ENCODE measurements around the gene SLC2A3.
"Not testable (repeated sequence)": the region's sequence is repeated elsewhere in the genome, so short reads cannot be mapped to it uniquely, and the experiment has no call there.

Gene SLC2A3

DNA sequence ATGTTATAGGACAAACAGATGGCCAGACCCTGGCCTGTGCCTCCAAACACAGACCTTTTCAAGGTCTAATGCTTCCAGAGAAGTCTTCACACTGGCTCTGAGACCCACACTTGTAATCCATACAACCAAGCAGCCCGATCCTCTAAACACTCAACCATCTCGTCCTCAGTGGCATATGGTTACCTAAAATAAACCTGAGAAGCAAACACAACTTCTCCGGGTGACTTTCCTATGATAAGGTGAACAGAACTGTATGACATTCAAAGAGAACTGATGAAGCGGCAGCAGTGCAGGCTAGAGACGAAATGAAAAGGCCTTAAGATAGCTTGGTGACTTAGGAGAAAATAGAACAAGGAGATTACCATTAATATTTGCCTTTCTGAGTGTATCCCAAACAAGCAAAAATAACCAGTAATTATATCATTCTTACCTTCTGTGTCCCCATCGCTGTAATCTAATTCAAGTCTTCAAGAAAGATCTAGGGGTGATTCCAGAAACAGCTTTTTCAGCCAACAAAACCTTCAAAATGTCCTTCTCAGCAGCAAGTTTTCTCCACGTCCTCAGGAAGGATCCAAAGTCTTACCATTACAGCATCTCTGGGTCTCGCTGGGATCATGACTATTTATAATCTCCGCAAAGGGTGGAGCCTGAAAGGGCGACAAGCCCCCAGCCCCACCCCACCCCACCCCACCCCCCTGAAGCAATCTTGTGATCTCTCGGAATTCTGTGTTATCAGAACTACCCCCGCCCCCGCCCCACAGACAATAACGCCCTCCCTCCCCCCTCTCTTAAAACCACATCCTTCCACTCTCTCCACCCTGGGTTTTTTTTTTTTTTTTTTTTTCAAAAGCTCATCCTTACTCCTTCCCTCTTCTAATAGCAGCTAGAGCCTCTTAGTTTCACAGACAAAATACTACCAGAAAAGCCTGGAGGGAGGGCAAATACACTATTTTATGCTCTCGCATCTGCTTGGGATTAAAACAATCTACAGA, at the start of gene SLC2A3:
TSS of gene SLC2A3 (minus strand) at position 598 of the 992 bp plus-strand sequence. CDS start at position 445, 153 bp downstream.
- DNase-seq = peak; percentile 76

DNA sequence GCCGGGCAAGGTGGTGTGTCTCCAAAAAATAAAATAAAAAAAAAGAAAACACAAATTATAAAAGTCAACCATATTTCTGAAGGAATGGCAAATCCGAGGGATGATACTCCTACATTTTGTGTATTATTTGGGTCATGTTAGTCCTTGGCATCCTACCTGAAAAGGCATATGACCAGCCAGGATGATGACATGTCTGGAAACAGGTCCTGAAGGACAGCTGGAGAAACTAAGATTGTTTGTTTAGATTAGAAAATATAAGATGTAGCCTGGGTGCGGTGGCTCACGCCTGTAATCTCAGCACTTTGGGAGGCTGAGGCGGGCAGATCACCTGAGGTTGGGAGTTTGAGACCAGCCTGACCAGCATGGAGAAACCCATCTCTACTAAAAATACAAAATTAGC, 48.9 kb upstream of the SLC2A3 start:
- DNase-seq = no peak

DNA sequence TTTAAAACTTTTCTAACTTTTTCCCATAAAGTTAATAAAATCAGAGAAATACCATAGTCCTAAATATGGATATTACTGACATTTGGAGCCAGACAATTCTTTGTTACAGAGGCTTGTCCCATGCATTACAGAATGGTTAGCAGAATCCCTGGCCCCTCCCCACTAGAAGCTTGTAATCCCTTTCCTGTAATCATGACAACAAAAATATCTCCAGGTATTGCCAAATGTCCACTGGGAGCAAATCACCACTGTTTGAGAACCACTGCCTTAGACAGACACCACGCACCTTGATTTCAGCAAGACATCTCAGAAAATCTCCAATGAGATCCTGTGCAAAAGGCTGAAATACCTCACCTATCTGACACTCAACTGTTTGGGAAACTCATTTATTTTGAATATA, 47.5 kb upstream of the SLC2A3 start:
- DNase-seq = not testable (repeated sequence)

DNA sequence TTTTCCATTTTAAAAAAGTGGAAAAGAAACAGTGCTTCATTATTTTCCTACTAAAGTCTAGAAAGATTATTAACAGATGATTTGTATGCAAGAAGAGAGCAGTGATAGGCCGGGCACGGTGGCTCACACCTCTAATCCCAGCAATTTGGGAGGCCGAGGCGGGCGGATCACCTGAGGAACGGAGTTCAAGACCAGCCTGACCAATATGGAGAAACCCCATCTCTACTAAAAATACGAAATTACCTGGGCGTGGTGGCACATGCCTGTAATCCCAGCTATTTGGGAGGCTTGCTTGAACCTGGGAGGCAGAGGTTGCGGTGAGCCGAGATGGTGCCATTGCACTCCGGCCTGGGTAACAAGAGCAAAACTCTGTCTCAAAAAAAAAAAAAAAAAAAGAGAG, 47.0 kb upstream of the SLC2A3 start:
- DNase-seq = not testable (repeated sequence)

DNA sequence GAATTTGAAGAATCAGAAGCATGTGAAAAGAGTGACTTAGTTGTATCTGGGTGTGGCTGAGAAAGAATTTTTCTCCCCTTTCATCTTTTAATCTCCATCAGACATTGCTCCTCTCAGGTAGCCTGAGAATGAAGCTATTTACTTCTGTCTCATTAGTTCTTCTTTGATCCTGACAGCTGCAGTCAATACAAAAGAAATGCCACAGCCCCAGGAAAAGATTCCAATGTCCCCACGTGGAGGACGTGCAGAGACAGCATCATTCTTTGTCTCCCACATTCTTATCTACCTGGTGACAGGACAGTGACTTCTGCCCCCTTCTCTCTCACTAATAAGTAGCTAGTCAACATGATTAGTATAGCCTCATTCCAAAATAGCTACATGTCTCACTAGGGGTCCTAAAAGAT, 46.3 kb upstream of the SLC2A3 start:
- DNase-seq = not testable (repeated sequence)

DNA sequence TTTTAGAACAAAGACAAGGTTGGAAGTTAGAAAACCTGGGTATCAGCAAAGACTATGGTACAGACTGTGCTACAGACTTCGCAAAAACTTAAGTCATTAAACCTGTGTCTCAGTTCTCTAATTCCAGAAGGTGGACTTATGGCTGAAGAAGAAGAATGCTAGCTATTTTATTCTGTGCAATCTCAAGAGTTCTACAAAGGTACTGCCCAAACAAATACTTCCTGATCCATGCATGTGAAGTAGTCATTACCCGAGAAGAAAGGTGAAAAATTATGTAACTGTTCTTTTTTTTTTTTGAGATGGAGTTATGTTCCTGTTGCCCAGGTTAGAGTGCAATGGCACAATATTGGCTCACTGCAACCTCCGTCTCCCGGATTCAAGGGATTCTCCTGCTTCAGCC, 45.5 kb upstream of the SLC2A3 start:
- no peak for DNase-seq

DNA sequence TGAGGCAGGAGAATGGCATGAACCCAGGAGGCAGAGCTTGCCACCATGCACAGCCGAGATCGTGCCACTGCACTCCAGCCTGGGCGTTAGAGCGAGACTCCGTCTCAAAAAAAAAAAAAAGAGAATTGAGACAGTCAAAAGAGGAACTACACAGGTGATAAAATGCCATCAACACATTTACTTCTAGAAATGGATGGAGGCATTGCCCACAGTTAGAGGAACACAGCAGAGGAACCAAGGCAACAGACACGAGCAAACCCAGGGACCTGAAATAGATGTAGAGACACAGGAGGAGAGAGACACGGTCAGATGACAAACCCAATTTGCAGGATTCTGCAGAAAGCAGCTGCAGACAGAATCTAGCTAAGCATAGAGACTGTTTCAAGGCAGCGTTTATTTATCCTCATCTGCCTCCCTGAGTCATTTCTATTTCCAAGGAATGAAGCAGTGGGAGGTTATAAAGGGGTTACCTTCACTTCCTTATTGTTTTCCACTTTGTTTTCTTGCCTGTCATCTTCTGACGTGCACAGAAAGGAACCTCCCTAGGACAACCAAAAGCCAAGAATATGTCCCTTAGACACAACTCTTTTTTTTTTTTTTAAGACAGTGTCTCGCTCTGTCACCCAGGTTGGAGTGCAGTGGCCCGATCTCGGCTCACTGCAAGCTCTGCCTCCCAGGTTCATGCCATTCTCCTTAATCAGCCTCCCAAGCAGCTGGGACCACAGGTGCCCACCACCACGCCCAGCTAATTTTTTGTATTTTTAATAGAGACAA, 41.6 kb upstream of the SLC2A3 start:
- peak; percentile 16 for DNase-seq

DNA sequence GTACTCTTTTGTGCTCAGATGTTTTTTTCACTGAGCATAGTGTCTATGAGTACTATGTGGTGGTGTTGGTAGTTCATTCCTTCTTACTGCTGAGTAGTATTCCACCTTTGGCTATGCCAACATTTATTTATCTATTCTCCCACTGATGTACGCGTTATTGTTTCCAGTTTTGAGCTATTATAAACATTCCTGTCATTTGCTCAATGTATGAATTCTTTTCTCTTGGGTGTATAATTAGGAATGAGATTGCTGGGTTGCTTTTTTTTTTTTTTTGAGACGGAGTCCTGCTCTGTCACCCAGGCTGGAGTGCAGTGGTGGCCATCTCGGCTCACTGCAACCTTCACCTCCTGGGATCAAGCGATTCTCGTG, 37.5 kb upstream of the SLC2A3 start:
- DNase-seq = no peak

DNA sequence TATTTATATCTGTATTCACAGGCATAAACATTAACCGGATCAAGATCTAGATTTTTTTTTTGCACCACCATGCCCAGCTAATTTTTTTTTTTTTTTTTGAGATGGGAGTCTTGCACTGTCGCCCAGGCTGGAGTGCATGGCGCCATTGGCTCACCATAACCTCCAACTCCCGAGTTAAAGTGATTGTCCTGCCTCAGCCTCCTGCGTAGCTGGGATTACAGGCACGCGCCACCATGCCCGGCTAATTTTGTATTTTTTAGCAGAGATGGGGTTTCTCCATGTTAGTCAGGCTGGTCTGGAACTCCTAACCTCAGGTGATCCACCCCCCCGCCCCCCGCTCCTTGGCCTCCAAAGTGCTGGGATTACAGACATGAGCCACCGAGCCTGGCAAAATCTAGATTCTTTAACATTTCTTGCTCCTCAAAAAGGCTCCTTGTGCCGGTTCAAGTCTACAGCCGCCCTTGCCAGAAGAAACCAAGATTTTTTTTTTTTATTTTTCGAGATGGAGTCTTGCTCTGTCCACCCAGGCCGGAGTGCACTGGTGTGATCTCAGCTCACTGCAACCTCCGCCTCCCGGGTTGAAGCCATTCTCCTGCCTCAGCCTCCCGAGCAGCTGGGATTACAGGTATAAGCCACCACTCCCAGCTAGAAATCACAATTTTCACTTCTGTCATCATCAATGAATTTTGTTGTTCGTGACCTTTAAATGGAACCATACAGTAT, 36.9 kb upstream of the SLC2A3 start:
- no peak for DNase-seq

DNA sequence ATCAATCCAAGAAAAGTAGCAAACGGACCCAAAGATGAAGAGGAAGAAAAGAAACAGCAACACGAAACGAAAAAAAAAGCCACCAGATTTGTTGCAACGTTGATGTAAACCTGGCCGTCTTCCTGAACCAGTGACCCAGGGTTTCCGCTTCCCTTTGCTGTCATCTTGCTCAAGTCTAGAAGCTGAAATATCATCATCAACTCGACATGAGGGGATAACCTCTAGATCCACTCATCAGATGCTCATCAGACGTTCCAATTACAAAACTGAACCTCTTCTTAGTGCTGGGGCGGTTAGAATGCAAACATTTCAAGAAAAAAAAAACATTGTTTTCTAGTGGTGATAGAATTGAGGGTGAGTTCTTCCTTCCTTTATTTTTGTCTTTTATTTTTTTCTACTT, 36.3 kb upstream of the SLC2A3 start:
- not testable (repeated sequence) for DNase-seq

DNA sequence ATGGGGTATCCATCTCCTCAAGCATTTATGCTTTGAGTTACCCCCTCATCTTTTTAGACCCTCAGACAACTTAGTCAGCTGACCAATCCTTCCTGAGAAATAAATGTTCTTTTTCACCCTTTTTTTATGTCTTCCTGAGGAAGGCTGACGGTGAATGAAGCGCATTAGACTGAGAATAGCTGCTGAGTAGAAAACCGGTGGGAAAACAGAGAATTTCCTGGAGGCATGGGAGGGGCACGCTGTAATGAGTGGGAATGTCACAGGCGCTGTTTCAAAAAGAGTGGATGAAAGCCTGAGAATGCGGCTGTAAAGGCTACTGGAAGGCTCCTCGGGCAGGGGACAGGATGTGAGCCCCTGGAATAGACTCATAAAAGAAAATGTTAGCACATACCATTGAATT, 35.8 kb upstream of the SLC2A3 start:
- not testable (repeated sequence) for DNase-seq

DNA sequence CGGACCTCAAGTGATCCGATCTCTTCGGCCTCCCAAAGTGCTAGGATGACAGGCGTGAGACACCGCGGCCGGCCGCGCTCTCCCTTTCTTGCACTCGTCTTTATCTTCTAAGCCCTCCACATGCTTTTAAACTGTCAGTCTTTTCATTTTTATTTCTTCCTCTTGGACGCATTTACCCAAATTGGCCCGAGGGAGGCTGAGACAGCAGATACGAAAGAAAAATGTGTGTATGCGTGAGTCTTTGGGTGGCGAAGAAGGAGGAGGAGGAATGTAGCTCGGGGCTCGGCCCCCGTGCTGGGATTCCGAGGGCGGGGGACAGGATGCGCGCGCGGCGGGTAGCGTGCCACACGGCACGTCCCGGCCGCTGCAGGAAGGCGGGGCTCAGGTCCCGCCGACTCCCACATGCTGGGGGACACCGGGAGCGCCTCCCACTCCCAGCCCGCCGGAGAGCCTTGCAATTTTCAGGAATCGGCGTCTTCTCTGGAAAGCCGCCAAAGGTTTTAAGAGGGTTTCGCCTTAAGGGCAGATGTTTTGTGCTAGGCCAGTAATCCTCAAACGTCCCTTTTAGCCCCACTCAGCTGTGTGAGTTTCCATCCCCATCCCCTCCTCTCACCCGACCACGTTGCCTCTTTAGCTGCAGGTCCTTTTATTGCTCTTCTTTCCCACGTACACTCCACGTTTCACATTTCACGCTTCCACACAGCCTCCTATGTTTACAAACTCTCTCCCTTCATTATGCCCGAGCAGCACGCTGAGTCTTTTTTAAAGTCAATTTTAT, 34.7 kb upstream of the SLC2A3 start:
- DNase-seq = peak; percentile 73

DNA sequence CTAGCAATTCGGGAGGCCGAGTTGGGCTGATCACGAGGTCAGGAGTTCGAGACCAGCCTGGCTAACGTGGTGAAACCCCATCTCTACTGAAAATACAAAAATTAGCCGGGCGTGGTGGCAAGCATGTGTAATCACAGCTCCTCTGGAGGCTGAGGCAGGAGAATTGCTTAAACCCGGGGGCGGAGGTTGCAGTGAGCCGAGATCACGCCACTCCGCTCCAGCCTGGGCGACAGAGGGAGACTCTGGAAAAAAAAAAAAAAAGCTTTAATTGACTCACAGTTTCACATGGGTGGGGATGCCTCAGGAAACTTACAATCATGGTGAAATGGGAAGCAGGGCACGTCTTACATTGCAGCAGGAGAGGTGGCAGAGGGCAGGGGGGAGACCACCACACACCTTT, 30.6 kb upstream of the SLC2A3 start:
- DNase-seq = peak; percentile 3

DNA sequence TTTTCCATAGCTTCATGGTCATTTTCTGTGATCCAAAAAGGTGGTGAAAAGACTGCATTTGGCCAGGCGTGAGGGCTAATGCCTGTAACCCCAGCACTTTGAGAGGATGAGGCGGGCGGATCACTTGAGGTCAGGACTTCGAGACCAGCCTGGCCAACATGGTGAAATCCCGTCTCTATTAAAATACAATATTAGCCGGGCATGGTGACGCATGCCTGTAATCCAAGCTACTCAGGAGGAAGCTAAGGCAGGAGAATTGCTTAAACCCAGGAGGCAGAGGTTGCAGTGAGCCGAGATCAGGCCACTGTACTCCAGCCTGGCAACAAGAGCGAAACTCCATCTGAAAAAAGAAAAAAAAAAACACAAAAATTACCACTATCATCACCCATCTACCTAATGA, 28.7 kb upstream of the SLC2A3 start:
- not testable (repeated sequence) for DNase-seq

DNA sequence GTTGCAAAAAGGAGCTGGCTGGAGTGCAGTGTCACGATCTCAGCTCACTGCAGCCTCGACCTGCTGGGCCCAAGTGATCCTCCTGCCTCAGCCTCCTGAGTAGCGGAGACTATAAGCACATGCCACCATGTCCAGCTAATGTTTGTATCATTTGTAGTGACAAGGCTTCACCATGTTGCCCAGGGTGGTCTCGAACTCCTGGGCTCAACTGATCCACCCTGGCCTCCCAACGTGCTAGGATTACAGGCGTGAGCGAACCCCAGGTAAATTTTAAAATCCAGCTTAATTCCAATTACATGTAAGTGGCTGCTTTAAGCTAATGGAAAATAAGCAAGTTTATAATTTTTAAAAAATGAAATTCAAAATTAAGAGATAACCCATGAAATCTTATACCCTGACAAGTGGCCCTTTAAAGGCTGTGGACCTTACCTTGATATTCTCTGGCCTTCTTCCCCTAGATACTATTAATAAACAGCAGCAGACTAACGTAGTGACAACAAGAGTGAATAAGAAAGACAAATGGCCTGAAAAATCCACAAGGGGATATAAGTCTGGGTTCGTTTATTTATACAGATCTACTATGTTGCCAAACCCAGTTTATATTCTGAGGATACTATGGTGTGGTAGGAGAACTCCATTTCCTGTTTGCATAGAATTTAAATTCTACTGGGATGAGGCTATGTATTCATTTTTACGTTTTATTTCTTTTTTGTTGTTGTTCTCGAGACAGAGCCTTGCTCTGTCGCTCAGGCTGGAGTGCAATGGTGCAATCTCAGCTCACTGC, 25.6 kb upstream of the SLC2A3 start:
- DNase-seq = no peak

DNA sequence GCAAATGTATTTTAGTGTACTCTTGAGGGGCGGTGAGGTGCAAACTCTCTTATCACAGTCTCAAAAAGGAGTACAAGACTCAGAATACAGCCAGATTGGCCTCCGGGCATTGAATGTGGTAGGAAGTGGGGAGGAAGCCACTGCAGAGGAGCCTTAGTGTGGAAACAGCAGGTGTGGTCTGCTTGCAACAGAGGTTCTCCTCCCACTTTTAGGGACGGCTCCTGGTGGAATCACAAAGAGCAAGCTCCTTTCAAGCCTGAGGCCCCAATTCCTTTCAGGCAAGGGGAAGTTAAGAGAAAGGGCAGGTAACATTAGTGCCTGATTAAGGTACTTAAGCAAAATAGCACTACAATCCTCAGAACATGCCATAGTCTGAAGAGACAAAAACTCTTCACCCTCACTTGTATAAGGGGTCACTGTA, 23.7 kb upstream of the SLC2A3 start:
- peak; percentile 64 for DNase-seq

DNA sequence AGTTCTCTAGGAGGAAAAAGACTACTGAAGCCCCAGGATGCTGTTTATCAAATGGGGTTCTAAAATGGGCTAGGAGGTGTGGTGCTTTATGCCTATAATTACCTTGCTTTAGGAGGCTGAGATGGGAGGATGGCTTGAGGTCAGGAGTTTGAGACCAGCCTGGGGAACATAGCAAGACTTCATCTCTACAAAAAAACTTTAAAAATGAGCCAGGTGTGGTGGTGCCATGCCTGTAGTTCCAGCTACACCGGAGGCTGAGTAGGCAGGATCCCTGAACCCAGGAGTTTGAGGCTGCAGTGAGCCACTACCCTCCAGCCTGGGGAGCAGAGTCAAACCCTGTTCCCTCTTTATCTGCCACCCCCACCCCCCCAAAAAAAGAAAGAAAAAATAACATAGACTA, 23.3 kb upstream of the SLC2A3 start:
- no peak for DNase-seq

DNA sequence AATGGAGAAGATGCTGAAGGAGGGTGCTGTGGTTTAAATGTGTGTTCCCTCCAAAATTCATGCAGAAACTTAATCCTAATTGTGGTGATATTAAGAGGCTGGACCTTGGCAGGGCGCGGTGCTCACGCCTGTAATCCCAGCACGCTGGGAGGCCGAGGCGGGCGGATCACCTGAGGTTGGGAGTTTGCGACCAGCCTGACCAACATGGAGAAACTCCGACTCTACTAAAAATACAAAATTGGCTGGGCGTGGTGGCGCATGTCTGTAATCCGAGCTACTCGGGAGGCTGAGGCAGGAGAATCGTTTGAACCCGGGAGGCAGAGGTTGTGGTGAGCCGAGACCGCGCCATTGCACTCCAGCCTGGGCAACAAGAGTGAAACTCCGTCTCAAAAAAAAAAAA, 18.9 kb upstream of the SLC2A3 start:
- DNase-seq = not testable (repeated sequence)

DNA sequence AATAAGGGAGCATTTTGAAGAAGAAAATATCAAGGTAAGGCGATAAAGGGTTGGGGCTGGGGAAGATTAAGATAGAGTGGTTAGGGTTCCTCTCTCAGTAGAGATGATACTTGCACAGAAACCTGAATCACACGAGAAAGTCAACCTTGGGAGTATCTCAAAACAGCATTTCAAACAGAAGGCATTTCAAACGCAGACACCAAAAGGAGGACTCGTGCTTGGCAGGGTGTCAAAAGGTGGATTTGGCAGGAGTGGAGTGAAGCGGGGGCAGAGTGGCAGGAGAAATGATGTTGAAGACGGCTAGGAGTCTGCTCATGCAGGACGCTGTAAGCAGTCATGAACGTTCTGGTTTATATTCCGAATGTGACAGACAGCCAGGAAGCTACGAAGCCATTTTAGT, 18.4 kb upstream of the SLC2A3 start:
- DNase-seq = not testable (repeated sequence)

DNA sequence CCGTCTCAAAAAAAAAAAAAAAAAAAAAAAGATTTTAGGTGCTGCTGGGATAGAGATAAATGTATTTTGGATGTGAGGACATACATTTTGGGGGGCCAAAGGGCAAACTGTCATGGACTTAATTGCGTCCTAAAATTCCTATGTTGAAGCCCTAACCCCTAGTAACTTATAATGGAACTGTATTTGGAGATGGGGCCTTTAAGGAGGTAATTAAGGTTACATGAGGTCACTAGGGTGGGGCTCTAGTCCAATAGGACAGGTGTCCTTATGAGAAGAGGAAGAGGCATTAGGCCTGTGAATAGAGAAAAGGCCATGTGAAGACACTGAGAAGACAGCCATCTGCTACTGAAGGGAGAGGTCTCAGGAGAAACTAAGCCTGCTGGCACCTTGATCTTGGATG, 17.9 kb upstream of the SLC2A3 start:
- not testable (repeated sequence) for DNase-seq

DNA sequence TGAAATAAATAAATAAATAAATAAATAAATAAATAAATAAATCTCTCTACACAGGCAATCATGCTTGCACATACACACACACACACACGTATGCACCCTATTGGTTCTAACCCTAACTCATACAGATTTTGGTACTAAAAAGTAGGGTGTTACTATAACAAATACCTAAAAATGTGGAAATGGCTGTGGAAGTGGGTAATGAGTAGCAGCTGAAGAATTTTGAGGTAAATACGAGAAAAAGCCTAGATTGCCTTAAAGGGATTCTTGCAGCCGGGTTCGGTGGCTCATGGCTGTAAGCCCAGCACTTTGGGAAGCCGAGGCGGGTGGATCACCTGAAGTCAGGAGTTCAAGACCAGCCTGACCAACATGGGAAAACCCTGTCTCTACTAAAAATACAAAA, 15.7 kb upstream of the SLC2A3 start:
- no peak for DNase-seq
